HG03521 (cell line): ENCODE data around the gene UGT2B15.
"Not testable (repeated sequence)": the region's sequence is repeated elsewhere in the genome, so short reads cannot be mapped to it uniquely, and the experiment has no call there.

Experiments used
- ATAC-seq: cut with Tn5 transposase; IDR thresholded peaks from one replicate; pipeline ENCODE4 v1.9.1; 2021; ENCODE audit warnings: mild to moderate bottlenecking, moderate library complexity; ENCODE audit not compliant: unreplicated experiment

The UGT2B15 gene

DNA sequence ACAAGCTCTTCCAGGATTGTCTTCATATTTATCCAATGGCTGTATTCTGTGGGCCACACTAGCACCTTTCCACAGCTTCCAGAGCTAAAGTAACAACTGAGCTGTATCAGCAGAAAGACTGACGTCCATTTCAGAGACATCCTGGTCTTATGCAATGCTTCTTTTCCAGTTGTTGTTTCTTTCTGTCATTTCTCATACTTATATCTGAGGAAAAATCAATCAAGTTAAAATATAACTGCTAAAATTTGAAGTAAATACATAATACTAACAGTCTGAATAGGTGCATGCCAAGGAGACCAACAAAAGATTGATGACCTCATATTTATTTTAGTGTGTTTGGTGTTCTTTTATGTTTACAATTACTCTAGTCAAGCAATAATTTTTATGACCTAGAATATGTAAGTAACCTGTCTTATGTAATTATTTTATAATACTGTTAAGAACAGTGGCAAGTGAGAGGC is at the start of gene UGT2B15:
TSS of gene UGT2B15 (minus strand) at position 174 of the 461 bp plus-strand sequence. CDS start at position 140, 34 bp downstream.
- not testable (repeated sequence) for ATAC-seq

DNA sequence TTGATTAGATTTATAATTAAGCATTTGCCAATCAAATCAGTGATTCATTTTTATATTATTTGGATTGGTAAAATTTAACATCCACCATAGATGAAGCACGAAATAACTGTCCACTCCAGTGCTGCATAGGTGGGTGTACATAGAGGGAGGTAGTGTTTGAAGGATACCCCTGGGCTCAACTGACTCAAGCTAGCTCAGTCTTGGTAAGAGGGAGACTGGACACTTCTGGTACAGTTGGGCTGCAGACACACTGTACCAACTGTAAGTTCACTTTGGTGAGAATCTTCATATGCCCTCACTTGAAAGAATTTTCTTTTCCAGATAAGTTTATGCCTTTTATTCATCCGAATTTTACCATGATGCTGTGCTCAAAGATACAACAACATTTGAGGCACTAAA is 48.6 kb upstream of the UGT2B15 start:
- ATAC-seq: no peak

DNA sequence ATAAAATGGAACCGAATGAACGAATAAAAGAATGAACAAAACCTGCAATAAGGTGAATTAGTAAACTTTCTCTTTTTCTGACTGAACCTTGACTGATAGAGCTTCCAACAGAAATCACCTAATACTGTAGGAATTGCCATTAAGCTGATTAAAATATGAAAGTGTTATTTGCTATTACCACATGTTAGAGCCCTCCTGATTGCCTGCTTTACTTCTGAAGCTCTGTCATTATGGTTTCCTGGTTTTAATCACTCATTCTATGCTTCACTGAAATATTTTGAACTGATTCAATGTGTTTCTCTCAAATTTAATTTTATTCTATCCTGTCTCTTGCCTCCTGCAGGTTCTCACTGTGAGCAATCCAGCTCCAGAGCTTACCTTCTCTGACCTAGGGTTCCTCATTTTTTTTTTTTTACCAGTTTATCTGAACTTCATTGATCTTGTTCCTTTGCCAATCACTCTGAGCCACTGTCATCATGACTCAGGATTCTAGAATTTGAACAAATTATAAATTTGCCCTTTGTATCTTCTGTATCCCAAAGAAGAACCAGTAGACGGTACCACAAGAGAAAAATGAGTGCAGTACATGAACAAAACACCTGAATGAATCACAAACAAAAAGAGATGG is 48.1 kb upstream of the UGT2B15 start:
- no peak for ATAC-seq

DNA sequence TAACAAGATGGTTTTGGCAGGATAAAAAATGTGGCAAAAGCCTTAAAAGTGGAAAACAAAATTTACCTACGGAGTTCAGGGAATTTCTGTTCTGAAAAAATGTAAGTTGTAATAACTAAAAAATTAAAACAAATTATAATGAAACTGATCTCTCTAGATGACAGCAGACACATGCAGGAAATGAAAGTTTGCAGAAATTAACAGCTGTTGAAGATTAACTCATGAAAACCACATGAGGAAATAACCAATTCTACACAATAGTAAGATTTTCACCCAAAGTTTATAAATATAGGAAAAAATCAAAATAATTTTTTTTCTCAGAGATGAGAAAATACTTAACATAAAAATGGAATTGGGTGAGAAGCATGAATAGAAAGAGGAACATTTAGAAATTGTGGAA is 47.5 kb upstream of the UGT2B15 start:
- no peak for ATAC-seq

GRCh38 chr4:68714400-68714799 is 43.9 kb upstream of the UGT2B15 start:
- ATAC-seq: no peak

DNA sequence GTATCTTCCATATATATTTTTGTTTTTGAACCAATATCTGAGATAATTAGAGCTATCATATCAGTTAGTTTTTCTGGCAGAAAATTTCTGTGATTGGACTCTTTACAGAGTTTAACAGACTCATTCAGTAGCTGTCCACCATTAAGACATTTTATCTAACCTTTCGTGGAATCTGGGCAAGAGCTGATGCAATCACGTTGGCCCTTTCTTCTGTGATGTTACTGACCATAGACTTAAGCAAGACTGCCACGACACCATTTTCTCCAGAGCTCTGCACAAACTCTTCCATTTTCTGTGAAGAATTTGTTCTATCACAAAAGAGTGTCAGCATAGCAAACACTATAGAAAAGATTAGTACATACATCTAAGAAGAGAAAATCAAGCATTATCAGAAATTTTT is 41.8 kb upstream of the UGT2B15 start:
- no peak for ATAC-seq

GRCh38 chr4:68708566-68708965 is 38.1 kb upstream of the UGT2B15 start:
- no peak for ATAC-seq

- ATAC-seq: not testable (repeated sequence)
These were observed 32.7 kb upstream of the UGT2B15 start for GRCh38 chr4:68703168-68703567.

DNA sequence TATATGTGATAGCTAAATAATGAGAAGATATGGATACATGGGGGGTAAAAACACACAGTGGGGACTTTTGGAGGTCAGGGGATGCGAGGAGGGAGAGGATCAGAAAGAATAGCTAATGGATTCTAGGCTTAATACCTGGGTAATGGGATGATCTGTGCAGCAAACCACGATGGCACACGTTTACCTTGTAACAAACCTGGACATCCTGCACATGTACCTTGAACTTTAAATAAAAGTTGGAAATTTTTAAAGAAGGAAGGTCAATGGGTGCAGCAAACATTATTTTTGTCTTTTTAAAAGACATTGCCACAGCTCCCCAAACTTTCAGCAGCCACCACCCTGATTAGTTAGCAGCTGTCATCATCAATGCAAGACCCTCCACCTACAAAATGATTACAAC is 29.7 kb upstream of the UGT2B15 start:
- ATAC-seq: no peak

GRCh38 chr4:68693325-68694075 is 23.0 kb upstream of the UGT2B15 start:
- no peak for ATAC-seq

DNA sequence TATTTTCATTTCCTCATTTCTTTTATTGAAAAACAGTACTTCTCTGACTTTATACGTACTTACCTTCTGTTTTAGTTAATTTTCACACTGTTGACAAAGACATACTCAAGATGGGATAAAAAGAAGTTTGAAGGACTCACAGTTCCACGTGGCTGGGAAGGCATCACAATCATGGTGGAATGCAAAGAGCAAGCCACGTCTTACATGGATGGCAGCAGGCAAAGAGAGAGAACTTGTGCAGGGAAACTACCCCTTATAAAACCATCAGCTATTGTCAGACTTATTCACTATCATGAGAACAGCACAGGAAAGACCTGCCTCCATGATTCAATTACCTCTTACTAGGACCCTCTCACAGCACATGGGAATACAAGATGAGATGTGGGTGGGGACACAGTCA is 20.7 kb upstream of the UGT2B15 start:
- ATAC-seq: no peak

DNA sequence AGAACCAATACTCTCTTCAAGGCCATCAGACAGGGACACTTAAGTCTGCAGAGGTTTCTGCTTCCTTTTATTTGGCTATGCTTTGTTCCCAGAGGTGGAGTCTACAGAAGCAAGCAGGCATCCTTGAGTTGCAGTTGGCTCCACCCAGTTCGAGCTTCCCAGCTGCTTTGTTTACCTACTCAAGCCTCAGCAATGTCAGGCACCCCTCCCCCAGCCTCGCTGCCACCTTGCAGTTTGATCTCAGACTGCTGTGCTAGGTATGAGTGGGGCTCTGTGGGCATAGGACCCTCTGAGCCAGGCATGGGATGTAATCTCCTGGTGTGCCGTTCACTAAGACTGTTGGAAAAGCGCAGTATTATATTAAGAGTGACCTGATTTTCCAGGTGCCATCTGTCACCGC is 12.6 kb upstream of the UGT2B15 start:
- no peak for ATAC-seq

DNA sequence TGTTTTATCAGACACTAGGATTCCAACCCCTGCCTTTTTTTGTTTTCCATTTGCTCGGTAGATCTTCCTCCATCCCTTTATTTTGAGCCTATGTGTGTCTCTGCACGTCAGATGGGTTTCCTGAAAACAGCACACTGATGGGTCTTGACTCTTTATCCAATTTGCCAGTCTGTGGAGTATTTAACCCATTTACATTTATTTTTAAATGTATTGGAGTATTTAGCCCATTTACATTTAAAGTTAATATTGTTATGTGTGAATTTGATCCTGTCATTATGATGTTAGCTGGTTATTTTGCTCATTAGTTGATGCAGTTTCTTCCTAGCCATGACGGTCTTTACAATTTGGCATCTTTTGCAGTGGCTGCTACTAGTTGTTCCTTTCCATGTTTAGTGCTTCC is 10.8 kb upstream of the UGT2B15 start:
- ATAC-seq: not testable (repeated sequence)

DNA sequence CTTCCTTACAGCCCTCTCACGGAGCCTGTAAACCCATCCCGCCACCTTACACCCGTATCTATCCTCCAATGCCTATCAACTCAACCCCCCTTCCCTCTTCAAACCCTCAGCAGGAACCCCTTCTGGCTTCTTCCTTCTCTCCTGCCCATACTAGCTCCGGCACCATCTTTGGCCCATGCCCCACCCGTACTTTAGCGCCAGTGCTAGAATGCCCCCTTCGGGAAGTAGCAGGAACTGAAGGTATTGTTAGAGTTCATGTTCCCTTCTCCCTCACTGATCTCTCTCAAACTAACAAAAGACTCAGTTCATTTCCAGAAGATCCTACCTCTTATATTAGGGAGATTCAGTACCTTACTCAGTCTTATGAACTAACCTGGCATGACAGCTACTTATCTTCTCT is 2.7 kb upstream of the UGT2B15 start:
- no peak for ATAC-seq

DNA sequence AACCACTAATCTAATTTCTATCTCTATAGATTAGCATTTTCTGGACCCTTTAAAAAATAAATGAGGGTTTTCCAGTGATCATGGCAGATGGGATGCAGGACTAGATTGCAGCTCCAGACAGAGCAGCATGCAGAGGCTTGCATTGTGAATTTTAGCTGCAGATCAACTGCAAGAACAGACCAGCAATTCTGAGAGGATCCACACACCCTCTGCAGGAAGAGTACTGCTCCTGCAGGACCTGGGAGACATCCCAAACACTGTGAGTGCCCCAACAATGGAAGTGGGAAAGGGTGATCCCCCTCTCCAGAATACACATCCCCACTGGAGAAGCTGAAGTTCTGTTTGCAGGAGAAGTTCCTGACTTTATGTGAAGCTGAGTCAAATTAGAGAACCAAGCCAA is 765 bp upstream of the UGT2B15 start:
- not testable (repeated sequence) for ATAC-seq

DNA sequence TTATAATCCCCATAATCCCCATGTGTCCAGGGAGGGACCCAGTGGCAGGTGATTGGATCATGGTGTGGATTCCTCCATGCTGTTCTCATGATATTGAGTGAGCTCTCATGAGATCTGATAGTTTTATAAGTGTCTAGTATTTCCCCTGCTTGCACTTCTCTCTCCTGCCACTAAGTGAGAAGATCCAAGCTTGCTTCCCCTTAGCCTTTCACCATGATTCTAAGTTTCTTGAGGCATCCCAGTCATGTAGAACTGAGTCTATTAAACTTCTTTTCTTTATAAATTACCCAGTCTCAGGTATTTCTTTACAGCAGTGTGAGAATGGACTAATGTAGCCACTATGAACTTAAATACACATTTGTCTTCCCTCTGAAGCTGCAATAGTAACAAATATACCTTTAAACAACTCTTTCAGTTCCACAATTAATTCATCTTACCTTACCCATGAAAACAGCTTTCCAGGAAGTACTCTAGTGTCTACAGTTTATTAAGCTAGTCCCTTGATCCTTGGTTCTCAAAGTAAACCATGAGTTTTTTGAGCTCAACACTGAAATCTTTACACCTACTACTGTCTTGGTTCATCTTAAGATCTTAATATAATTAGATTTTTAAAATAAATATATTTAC is 1.8 kb downstream of the UGT2B15 start:
- not testable (repeated sequence) for ATAC-seq

GRCh38 chr4:68667551-68667950 is 2.9 kb downstream of the UGT2B15 start:
- ATAC-seq: not testable (repeated sequence)

DNA sequence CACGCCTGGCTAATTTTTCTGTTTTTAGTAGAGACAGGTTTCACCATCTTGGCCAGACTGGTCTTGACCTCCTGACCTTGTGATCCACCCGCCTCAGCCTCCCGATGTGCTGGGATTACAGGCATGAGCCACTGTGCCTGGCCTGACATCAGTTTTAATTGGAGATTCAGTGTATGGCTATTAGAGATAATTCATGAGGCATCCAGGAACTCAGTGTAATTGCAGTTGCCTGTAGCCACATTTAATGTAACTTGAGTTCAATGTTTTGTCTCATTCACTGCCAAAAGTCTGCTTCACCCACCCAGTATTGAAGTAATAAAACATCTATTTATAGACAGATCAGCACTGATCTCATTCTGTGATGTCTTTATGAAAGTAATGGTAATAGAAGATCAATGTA is 5.7 kb downstream of the UGT2B15 start:
- ATAC-seq: not testable (repeated sequence)

DNA sequence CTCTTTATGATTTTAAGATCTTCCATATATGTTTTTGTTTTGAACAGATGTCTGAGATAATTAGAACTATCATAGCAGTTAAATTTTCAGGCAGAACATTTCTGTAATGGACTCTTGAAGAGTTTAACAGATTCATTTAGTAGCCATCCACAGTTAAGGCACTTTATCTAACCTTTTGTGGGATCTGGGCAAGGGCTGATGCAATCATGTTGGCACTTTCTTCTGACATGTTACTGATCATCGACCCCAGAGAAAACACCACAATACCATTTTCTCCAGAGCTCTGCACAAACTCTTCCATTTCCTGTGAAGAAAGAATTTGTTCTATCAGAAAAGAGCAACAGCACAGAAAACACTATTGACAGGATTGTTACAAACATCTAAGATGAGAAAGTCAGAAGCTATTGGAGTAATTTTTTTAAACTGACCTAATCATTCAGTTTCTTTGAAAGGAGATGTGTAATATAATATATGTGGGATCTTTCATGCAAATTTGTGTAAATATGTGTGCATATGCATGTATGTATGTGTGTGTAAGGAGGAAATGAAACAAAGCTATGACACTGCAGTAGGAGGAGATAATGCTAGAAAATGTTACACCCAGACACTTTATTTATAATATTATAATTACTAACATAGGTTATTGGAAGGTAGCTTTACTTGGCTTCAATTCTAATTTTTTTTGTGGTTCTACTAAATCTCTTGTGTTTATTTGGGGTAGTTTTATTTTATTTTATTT is 7.4 kb downstream of the UGT2B15 start:
- not testable (repeated sequence) for ATAC-seq

- no peak for ATAC-seq
These were observed 11.8 kb downstream of the UGT2B15 start for GRCh38 chr4:68658672-68659071.

GRCh38 chr4:68657022-68657594 is 13.3 kb downstream of the UGT2B15 start:
- ATAC-seq: peak; percentile 65
